ENCODE results near the gene MRS2.
"Not testable (repeated sequence)": the region's sequence is repeated elsewhere in the genome, so short reads cannot be mapped to it uniquely, and the experiment has no call there.

Gene MRS2, protein sequence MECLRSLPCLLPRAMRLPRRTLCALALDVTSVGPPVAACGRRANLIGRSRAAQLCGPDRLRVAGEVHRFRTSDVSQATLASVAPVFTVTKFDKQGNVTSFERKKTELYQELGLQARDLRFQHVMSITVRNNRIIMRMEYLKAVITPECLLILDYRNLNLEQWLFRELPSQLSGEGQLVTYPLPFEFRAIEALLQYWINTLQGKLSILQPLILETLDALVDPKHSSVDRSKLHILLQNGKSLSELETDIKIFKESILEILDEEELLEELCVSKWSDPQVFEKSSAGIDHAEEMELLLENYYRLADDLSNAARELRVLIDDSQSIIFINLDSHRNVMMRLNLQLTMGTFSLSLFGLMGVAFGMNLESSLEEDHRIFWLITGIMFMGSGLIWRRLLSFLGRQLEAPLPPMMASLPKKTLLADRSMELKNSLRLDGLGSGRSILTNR

GRCh38 chr6:24402697-24403500 lies at the start of gene MRS2:
MRS2 (plus strand) TSS chr6:24402936; CDS start chr6:24403047, 111 bp downstream.
- FAIRE-seq (peak; percentile 88), DNase-seq (ENCODE audit: insufficient read length, low spot score) (peak; percentile 67)

GRCh38 chr6:24353861-24354260 lies 48.9 kb upstream of the MRS2 start:
- FAIRE-seq (no peak), DNase-seq (ENCODE audit: insufficient read length, low spot score) (no peak)

GRCh38 chr6:24355393-24355792 lies 47.3 kb upstream of the MRS2 start:
- FAIRE-seq: no peak
- no peak for DNase-seq (ENCODE audit: insufficient read length, low spot score)

GRCh38 chr6:24356310-24356973 lies 46.3 kb upstream of the MRS2 start:
- no peak for DNase-seq (ENCODE audit: insufficient read length, low spot score)
- FAIRE-seq: no peak

DNA sequence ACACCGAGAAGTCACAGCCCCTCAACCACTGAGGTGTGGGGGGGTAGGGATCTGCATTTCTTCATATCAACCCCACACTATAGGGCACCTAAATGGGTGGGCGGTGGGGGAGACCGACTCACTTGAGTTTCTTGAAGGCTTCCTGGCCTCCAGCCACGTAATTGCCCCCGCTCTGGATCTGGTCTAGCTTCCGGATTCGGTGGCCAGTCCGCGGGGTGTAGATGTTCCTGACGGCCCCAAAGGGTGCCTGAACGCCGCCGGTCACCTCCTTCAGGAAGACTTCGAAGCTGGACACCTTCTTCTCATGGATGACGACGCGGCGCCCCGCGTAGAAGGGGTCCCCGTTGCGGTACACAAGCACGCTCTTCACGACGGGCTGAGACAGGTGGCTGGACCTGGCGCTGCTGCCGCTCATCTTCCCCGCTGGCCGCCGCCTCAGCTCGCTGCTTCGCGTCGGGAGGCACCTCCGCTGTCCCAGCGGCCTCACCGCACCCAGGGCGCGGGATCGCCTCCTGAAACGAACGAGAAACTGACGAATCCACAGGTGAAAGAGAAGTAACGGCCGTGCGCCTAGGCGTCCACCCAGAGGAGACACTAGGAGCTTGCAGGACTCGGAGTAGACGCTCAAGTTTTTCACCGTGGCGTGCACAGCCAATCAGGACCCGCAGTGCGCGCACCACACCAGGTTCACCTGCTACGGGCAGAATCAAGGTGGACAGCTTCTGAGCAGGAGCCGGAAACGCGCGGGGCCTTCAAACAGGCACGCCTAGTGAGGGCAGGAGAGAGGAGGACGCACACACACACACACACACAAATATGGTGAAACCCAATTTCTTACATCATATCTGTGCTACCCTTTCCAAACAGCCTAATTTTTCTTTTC lies 45.2 kb upstream of the MRS2 start, which contains the start of gene DCDC2:
TSS of gene DCDC2 (minus strand) at position 724 of the 883 bp plus-strand sequence. CDS start at position 415, 309 bp downstream.
- no peak for FAIRE-seq
- no peak for DNase-seq (ENCODE audit: insufficient read length, low spot score)

- FAIRE-seq: no peak
- DNase-seq (ENCODE audit: insufficient read length, low spot score): no peak
Observed at GRCh38 chr6:24358219-24358821, 44.4 kb upstream of the MRS2 start.

DNA sequence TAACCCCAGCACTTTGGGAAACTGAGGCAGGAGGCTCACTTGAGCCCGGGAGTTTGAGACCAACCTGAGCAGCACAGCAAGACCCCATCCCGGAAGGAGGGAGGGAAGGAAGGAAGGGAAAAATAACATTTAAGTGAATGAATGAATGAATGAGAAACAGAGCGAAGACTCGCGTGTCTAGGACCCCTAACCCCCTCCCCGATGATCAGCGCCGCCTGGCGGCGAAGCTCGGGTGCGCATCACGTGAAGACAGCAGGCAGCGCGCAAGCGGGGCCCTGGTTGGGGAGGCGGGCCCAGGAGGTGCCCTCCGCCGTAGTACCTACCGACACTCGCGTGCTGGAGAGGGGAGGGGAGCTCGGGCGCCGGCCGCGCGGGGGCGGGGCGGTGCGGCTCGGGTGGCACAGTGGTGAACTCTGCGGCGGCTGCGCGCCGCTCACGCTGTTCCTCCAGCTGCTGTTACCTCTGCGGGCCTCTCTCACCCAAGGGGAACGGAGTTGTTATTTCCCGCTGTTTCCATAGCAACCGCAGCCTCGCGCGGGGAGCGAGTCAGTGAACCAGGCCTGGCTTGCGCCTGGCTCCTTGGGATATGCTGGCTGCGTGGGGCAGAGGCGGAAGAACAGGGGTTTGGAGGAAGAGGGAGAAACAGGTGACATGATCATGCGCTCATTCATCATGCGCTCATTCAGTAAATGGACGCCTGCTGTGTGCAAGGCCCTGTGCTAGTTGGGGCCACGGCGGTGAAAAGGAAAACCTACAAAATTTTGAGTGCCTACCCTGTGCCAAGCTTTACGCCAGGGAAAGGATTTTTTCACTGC lies 42.9 kb upstream of the MRS2 start:
- DNase-seq (ENCODE audit: insufficient read length, low spot score) (peak; percentile 40), FAIRE-seq (peak; percentile 87)

DNA sequence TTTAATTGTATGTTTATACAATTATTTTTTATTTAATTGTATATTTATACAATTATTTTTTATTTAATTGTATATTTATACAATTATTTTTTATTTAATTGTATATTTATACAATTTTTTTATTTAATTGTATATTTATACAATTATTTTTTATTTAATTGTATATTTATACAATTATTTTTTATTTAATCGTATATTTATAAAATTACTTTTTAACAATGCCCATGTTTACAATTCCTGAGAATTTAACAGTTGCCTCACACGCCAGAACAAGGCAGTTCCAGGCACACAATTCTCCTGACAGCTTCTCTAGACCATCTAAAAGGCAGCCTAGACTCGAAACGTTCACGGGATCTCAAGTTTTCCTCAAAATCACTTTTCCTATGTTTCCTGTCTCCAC lies 40.4 kb upstream of the MRS2 start:
- not testable (repeated sequence) for DNase-seq (ENCODE audit: insufficient read length, low spot score); FAIRE-seq

- not testable (repeated sequence) for FAIRE-seq
Observed at GRCh38 chr6:24365103-24365633, 37.6 kb upstream of the MRS2 start.

GRCh38 chr6:24374612-24375011 lies 28.1 kb upstream of the MRS2 start:
- DNase-seq (ENCODE audit: insufficient read length, low spot score) (no peak), FAIRE-seq (no peak)

More at GRCh38 chr6:24365103-24365633, 37.6 kb upstream of the MRS2 start:
- DNase-seq (ENCODE audit: insufficient read length, low spot score): not testable (repeated sequence)

GRCh38 chr6:24376871-24377270 lies 25.9 kb upstream of the MRS2 start:
- DNase-seq (ENCODE audit: insufficient read length, low spot score): no peak
- FAIRE-seq: no peak

- FAIRE-seq (no peak), DNase-seq (ENCODE audit: insufficient read length, low spot score) (no peak)
Observed at GRCh38 chr6:24378473-24379097, 24.2 kb upstream of the MRS2 start.

- no peak for DNase-seq (ENCODE audit: insufficient read length, low spot score)
- FAIRE-seq: no peak
Observed at GRCh38 chr6:24381476-24382219, 21.1 kb upstream of the MRS2 start.

DNA sequence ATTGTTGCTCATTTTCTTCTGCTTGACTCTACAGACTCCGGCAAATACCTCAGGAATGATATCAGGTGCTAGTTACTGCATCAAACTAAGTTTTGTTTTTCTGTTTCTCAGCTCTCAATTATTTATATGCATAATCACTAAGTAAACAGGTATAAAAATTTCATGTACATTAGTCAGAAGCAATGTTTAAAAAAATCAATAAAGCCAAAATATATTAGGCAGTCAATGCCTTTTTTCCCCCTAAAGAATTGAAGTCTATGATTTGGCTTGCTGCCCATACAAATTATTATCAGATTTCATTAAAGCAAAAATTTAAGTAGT lies 20.6 kb upstream of the MRS2 start:
- no peak for FAIRE-seq
- no peak for DNase-seq (ENCODE audit: insufficient read length, low spot score)

- not testable (repeated sequence) for DNase-seq (ENCODE audit: insufficient read length, low spot score); FAIRE-seq
Observed at GRCh38 chr6:24382891-24383494, 19.7 kb upstream of the MRS2 start.

- not testable (repeated sequence) for FAIRE-seq; DNase-seq (ENCODE audit: insufficient read length, low spot score)
Observed at GRCh38 chr6:24384369-24385130, 18.2 kb upstream of the MRS2 start.

All from GM19239 (cell line).